K562 (cell line): Measurements from ENCODE around the gene CERS2. TPM values are rescaled to one million over a fixed set of nuclear protein-coding genes. Genes with fewer than 3 reads are reported as not detected.
A peak's percentile ranks its signal among the peaks of the same experiment; 100 is the strongest.

Source experiments
- ADNP ChIP-seq: fragments of 200-800 bp; sonication (Bioruptor generic); IDR thresholded peaks from 2 replicates; pipeline ENCODE4 v1.6.1; 2016; ENCODE audit warnings: missing genetic modification characterization, missing compliant biosample characterization
- ATF1 ChIP-seq, 2 experiments: fragments of 450-650 bp in 1 of 2; IDR thresholded peaks; 2 replicates each; pipeline ENCODE4 v1.6.1; 2016; ENCODE audit warnings: missing compliant biosample characterization in 1 of 2, missing genetic modification characterization in 1 of 2
- BRCA1 ChIP-seq, 2 experiments: fragments of 450-650 bp in 1 of 2; sonication (generic) in 1 of 2; formaldehyde crosslinking in 1 of 2; IDR thresholded peaks; 2 replicates each; pipeline versions ENCODE4 v1.5.0 to v1.6.1; 2017 to 2020; ENCODE audit warnings: mild to moderate bottlenecking in 1 of 2, missing genetic modification reagents in 1 of 2
- CBX8 ChIP-seq: fragments of 200-600 bp; sonication (generic); IDR thresholded peaks from 2 replicates; pipeline ENCODE4 v1.6.1; 2012; ENCODE audit warnings: borderline replicate concordance, mixed run types, low read depth, mild to moderate bottlenecking, moderate library complexity, mixed read lengths, low read length, control low read depth, inconsistent platforms; ENCODE audit not compliant: poor library complexity, severe bottlenecking; ENCODE audit errors: extremely low read depth
- CCAR2 ChIP-seq: fragments of 200-400 bp; formaldehyde crosslinking; IDR thresholded peaks from 2 replicates; pipeline ENCODE4 v1.6.1; 2017; ENCODE audit warnings: mild to moderate bottlenecking, low read depth, low read length
- CCNT2 ChIP-seq: IDR thresholded peaks from 2 replicates; pipeline ENCODE4 v1.6.1; 2011; ENCODE audit warnings: borderline replicate concordance, low read depth, mild to moderate bottlenecking, moderate library complexity, mixed read lengths, low read length; ENCODE audit not compliant: insufficient read length; ENCODE audit errors: extremely low read depth
- CLOCK ChIP-seq: fragments of 250-450 bp; sonication (Bioruptor Pico); IDR thresholded peaks from 2 replicates; pipeline ENCODE4 v1.4.0; 2020; ENCODE audit warnings: mild to moderate bottlenecking, moderate library complexity, borderline replicate concordance
- DEAF1 ChIP-seq: fragments of 450-650 bp; formaldehyde crosslinking; IDR thresholded peaks from 2 replicates; pipeline ENCODE4 v1.4.0; 2020; ENCODE audit warnings: mild to moderate bottlenecking, moderate library complexity
- E2F1 ChIP-seq: sonication (generic); formaldehyde crosslinking; IDR thresholded peaks from 2 replicates; pipeline ENCODE4 v1.8.1; 2023; ENCODE audit warnings: mild to moderate bottlenecking, missing genetic modification reagents, moderate library complexity
- ILK ChIP-seq: fragments of 450-650 bp; IDR thresholded peaks from 2 replicates; pipeline ENCODE4 v1.6.1; 2016; ENCODE audit warnings: missing genetic modification characterization, low read depth, mild to moderate bottlenecking, missing compliant biosample characterization, moderate library complexity, borderline replicate concordance
- NFIC ChIP-seq: fragments of 450-650 bp; IDR thresholded peaks from 2 replicates; pipeline ENCODE4 v1.6.1; 2017; ENCODE audit warnings: mild to moderate bottlenecking, inconsistent platforms
- RAD21 ChIP-seq, 2 experiments: fragments of 250-450 bp in 1 of 2; fragments of 450-650 bp in 1 of 2; sonication (Bioruptor Pico) in 1 of 2; formaldehyde crosslinking in 1 of 2; IDR thresholded peaks in 1 of 2; conservative IDR thresholded peaks in 1 of 2; 2 replicates each; pipeline versions ENCODE4 v1.4.0 to v1.8.0; 2020 to 2022; ENCODE audit warnings: mild to moderate bottlenecking in 2 of 2, moderate library complexity in 1 of 2
- SMAD2 ChIP-seq: fragments of 150-350 bp; IDR thresholded peaks from 2 replicates; pipeline ENCODE4 v1.6.1; 2014; ENCODE audit warnings: low read depth, mild to moderate bottlenecking, low read length
- ZKSCAN3 ChIP-seq: fragments of 250-450 bp; sonication (Bioruptor Pico); IDR thresholded peaks from 2 replicates; pipeline ENCODE4 v1.4.0; 2020
- ZNF24 ChIP-seq: fragments of 450-650 bp; IDR thresholded peaks from 2 replicates; pipeline ENCODE4 v1.6.1; 2016
- ZNF395 ChIP-seq: fragments of 200-800 bp; sonication (Bioruptor generic); IDR thresholded peaks from 2 replicates; pipeline ENCODE4 v1.6.1; 2017; ENCODE audit warnings: missing genetic modification characterization, missing compliant biosample characterization
- ZNF408 ChIP-seq: fragments of 250-450 bp; sonication (Bioruptor Pico); IDR thresholded peaks from 2 replicates; pipeline ENCODE4 v1.4.0; 2020; ENCODE audit warnings: low read depth, mild to moderate bottlenecking, moderate library complexity
- ZNF696 ChIP-seq: fragments of 250-450 bp; sonication (Bioruptor Pico); conservative IDR thresholded peaks from 2 replicates; pipeline ENCODE4 v1.4.0; 2020; ENCODE audit warnings: mild to moderate bottlenecking, moderate library complexity
- polyA plus RNA-seq, 8 experiments: library from polyadenylated mRNA; depleted of rRNA in 4 of 8; stranded (reverse) in 5 of 8; unstranded in 3 of 8; fragments of >200 nt; fragmentation: Nextera tagmentation in 2 of 8; fragmentation: Illumina TruSeq in 1 of 8; extraction: Ambion mirVana in 2 of 8; extraction: Trizol in 1 of 8; gene quantifications; 2 replicates each; pipeline versions ENCODE4 v1.2.1 to v1.2.3, GENCODE V29; 2011 to 2014; ENCODE audit warnings: inconsistent platforms in 1 of 8, missing spikeins in 1 of 8
- total RNA-seq, 7 experiments: library from RNA; depleted of rRNA in 6 of 7; stranded (reverse); fragments of >200 nt in 6 of 7; fragmentation: Illumina TruSeq in 2 of 7; extraction: Trizol in 2 of 7; gene quantifications; 2 replicates each; pipeline versions ENCODE4 v1.2.1 to v1.2.3, GENCODE V29; 2011 to 2021; ENCODE audit warnings: low replicate concordance in 1 of 7

Gene CERS2
- total and polyA plus RNA-seq, 9 of the 15 experiments (the other 6 are each of a cell fraction or from before 2014, with no cell fraction given): 23.4 to 295 (median 132) TPM

GRCh38 chr1:150976879-150977694 is 2.5 kb upstream of the CERS2 start (continued):
- TF ChIP-seq DEAF1 (CRISPR knock-in tag): no peak
- TF ChIP-seq ATF1 (CRISPR knock-in tag; IDR thresholded peaks at IDR 0.05): no peak
- TF ChIP-seq ATF1 (tag; IDR thresholded peaks at IDR 0.05): peak; percentile 72
- no peak for TF ChIP-seq CLOCK (CRISPR knock-in tag)
- no peak for TF ChIP-seq ZNF696 (CRISPR knock-in tag)
- no peak for TF ChIP-seq RAD21 (CRISPR knock-in tag; conservative IDR thresholded peaks at IDR 0.05 in 1 of 2, IDR thresholded peaks at IDR 0.05 in 1 of 2)
- no peak for TF ChIP-seq ILK (tag)
- no peak for TF ChIP-seq CCAR2
- TF ChIP-seq CBX8: no peak
- TF ChIP-seq ZKSCAN3 (CRISPR knock-in tag): no peak
- no peak for TF ChIP-seq ADNP (tag)
- TF ChIP-seq NFIC: peak; percentile 92
- no peak for TF ChIP-seq E2F1 (CRISPR knock-in tag)
- no peak for TF ChIP-seq SMAD2
- no peak for TF ChIP-seq BRCA1 (IDR thresholded peaks at IDR 0.05)
- no peak for TF ChIP-seq BRCA1 (CRISPR knock-in tag; IDR thresholded peaks at IDR 0.05)
- TF ChIP-seq ZNF408 (CRISPR knock-in tag): no peak
- no peak for TF ChIP-seq CCNT2
- TF ChIP-seq ZNF24: no peak
- TF ChIP-seq ZNF395 (CRISPR knock-in tag): peak; percentile 82; the same call in 1 of the 2 replicates
